ENCODE data around the gene DENND1A.
A peak's percentile ranks its signal among the peaks of the same experiment; 100 is the strongest.
"Not testable (repeated sequence)": the region's sequence is repeated elsewhere in the genome, so short reads cannot be mapped to it uniquely, and the experiment has no call there.

The DENND1A gene

DNA sequence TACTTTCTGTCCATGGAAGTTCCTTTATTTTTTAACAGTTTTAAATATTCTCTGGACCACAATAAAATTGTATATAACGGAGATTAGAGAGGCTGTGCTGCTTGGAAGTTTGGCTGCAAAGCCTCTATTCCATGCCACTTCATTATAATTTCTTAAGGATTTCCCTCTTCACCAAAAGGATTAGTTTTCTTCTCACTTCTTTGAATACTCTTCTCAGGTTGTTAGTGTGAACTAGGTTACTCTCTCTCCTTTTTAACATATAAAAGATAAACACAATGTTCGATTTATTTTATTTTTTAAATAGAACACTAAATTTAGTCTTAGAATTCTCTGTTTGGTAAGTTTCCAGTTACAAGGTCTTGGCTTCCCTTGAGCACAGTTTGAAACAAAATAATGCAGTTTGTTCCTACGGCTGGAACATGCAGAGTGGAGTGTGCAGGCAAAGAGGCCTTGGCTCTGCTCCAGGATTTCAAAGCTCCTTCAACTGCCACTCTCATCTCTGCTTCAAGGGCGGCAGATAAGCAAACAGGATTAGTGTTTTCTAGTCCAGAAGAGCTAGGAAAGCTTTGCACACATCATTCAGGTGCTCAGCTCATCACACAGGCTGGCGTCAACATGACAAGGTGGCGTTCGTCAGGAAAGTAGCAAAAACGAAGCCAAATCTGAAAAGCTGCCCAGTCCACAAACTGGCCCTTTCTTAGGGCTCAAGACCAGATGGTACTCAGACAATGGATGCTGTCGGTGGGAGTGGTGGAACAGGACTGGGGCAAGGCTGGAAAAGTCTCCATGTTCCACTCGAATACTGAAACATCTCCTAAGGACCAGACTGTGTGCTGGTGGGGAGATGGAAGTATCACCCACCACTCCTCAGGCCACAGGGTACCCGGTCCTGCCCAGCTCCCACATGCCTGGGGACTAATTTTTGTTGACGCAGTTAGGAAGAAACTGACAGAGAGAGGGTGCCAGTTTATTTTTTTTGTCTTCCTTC lies 287.3 kb downstream of the DENND1A start:
- DNase-seq, result no peak

DNA sequence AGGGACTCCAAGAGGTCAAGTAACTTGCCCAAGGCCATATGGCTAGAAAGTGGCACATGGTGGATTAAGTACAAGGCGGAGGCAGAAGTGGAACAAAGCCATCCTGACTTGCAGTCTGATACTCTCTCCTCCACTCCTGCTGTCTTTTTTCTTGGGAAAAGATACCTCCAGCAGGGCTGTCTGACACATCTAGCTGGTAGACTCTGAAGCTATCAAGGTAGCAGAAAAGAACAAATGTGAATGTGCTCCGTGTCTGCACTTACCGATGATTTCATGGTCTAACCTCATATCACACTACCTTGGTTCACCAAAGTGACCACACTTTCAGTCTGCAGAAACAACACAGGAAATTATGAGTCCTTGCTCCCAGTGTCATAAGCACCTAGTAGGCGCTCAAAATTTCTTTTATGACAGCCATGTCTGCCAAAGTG lies 289.1 kb downstream of the DENND1A start:
- no peak for DNase-seq

DNA sequence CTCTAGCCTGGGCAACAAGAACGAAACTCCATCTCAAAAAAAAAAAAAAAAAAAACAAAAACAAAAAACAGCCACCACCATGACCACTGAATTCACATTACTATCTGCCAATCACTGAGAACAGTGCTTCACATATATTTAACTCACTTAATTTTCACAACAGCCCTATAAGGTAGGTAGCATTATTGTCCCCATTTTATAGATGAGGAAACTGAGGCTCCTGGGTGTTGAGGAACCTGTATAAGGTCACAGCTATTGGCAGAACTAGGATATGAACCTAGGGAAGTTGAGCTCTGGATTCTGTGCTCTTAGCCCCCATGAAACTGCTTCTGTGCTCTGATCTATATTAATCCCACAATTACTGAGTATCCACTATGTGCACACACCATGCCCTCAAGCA lies 290.2 kb downstream of the DENND1A start:
- no peak for DNase-seq

DNA sequence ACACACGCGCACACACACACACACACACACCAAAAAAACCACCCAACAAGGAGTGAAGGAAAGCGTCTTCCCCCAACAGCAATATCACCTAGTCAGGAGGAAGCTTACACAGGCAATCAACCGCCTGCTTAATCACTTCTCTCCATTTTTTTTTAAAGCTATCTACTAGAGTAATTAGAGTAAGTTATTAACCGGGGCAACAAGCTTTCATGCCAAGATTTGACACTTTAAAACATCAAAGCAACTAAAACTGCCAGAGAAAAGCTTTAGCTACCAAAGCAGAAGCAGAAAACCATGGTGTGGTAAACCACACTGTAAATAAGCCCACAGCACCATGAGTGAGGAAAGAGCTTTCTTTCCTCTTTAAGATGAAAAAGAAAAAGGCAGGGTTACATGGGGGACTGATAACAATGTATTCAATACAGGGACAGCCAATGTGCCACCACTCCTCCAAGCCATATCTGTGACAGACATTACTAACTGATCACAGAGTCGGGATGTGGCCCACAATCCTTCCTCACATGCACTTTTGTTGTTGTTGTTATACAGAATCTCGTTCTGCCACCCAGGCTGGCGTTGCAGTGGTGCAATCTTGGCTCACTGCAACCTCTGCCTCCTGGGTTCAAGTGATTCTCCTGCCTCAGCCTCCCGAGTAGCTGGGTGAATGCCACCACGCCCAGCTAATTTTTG lies 291.8 kb downstream of the DENND1A start:
- DNase-seq, result no peak

DNA sequence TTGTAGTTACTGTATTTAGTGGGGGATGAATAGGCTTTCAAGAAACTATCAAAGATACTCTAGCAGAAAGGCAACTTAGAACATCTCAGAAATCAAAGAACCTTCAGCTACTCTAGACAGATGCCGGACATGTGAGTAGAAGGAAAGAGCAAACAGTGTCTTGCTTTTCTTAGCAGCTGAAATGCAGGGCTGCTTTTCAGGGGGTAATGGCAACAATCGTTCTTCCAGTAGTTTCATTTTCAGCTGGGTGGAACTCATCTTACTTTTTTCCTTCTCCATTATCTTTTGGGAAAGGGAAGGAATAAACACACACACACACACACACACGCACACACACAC lies 292.4 kb downstream of the DENND1A start:
- no peak for DNase-seq

DNA sequence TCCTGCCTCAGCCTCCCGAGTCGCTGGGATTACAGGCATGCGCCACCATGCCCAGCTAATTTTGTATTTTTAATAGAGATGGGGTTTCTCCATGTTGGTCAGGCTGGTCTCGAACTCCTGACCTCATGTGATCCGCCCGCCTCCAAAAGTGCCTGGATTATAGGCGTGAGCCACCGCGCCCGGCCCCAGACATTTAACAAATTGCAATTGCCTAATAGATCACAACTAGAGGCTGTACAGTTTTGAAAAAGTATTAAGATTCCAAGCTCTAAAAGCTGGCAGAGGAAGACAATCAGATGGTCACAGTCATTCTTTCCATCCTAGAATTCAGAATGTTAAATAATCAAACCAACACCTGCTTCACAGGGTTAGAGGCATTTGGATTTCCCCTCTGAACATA lies 293.1 kb downstream of the DENND1A start:
- DNase-seq, result not testable (repeated sequence)

DNA sequence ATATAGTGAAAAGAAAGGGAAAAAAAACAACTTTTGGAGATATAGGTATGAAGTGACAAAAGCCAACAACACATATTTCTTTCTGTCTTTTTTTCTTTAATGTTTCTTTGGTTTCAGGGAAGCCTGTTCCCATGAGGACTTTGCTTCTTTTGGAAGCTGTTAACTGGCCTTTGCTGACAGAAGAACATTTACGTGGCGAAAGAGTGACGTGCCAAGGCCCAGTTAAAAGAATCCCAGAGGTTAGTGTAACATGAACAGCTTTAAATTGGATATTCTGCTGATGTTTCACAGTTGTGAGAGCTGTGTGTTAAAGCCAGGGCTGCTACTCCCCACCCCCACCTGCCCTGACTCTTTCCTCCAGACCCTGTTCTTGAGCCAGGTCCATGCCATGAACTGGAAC lies 298.1 kb downstream of the DENND1A start:
- no peak for DNase-seq

DNA sequence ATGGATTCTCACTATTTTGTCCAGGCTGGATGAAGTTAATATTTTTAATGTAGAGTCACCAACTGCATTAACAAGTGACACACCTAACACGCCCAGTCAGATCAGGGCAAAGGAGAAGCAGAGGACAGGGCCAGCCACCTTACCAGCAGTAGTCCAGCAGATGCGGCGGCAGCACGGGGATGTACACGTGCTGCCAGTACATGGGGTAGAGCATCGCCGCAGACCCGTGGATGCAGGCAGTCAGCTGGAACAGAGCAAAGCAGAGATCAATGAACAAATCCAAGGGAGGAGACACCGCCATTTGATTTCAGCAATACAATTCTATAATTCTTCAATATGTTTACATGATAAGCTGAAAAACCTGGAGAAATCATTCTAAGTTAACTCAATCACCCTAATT lies 299.7 kb downstream of the DENND1A start:
- DNase-seq, result no peak

DNA sequence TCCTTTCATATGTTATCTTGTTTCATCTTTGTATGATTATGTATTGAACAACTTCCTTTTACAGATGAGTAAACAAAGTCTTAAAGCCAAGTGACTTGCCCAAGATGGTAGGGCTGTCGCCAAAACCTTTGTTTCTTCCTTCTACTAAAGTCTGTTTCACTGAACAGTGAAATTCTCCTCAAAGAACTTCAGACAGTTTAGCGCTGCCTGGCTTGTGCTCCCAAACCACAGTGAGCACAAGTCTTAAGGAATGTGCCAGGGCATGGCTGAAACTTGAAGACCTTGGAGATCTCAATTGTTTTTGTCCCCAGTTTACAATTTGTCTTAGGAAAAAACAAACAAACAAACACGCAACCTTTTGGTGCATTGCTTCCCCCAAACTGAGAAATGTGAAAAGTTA lies 300.4 kb downstream of the DENND1A start:
- no peak for DNase-seq

DNA sequence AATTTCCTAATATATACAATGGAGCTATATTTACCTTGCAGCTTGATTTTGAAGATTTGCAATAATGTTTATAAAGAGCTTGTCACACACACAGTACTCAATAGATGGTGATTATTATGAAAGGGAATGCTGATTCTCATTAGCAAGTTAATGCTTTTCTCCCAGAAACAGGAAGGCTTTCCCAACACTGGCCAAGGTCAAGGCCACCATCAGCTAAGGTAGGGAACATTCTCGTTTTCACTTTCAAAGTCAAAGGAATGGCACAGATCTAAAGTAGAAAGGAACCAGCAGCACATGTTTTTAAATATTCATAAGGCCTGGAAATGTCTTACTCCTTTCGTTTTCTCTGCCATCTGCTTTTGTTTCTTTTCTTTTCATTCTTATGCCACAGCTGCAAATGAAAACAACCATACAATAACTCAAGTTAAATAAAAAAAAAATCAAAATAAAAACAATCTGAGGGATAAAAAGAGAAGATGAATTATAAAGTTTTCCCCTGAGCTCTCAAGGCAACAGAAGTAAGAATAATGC lies 307.1 kb downstream of the DENND1A start:
- DNase-seq, result no peak

DNA sequence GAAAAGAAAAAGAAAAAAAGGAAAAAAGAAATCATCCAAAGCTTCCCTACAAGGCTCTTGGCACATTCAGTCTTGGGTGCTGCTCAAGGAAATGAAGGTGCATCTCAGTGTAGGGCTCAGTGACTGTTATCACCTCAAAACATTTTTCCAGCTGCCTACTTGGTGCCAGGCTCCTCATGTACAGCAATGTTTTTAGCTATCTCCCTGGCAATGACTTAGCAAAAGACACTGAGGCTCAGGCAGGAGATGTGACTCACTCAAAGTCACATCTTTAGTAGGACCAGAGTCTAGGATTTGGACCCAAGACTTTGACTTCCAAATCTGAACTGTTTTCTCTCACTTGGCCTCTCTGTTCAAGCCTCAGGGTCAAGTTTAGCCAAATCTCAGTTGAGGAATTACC lies 309.7 kb downstream of the DENND1A start:
- DNase-seq, result no peak

DNA sequence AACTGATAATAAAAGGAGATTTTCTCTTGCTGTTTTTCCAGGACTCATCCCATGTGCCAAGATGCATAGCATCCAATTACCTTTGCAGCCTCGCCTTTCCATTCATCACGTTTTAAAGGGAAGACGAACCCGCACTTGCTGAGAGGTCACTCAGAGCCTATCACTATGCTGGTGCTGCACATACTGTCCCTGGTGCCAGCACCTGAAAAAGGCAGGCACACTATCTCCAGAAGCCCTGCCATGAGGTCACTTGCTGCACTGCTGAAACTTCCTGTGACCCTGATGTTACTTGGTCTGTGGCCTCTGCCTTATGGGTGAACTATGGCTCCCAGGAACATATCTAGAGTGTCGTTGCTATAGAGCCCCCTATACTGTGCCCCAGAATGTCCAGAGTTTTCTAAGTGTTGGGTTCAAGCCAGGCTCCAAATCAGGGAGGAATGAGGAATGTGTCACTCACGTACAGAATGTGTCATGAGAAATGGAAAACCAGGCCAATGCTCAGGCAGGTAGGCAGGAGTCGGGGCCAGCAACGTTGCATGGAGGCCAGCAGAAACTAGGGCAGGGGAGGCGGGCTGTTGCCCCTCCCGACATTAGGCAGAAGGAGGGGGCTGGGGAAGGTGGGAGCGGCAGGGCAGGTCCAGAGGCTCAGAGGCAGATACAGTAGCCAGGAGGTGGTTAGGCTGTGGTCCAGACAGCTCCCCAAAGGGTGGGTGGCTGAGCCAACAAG lies 311.8 kb downstream of the DENND1A start:
- no peak for DNase-seq

DNA sequence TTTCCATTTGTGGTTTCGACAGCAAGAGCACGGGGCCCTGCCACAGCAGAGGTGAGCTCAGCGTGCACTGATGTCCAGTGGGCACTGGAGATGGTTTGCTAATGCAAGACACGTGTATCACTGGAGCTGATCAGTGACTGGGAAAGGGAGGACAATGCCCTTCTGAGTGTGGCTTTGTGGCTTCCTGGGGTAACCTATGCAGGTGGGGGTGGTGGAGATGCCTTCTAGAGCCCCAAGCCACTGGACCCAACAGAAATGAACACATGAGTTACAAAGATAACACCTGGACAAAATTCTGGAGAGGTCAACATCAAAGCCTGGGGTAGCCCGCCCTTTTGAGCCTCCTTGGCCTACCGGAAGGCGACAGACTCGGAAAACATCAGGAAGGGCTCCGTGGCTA lies 312.6 kb downstream of the DENND1A start:
- no peak for DNase-seq

DNA sequence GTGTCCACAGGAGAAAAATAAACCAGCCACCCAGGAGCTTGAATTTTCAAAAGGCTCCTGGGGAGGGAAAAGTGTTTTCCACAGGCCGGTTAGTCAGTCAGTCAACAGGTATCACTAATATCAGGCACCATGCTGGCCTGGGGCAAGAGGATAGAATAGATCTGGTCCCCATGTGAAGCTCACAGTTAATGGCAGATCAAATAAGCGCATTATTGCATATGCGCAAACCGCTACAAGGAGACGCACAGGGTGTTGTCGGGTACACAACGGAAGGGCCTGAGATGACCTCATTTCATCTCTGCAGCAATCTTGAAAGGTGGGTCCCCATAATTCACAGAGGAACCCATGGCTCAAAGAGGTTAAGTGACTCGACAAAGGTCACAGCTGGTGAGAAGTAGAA lies 313.2 kb downstream of the DENND1A start:
- no peak for DNase-seq

DNA sequence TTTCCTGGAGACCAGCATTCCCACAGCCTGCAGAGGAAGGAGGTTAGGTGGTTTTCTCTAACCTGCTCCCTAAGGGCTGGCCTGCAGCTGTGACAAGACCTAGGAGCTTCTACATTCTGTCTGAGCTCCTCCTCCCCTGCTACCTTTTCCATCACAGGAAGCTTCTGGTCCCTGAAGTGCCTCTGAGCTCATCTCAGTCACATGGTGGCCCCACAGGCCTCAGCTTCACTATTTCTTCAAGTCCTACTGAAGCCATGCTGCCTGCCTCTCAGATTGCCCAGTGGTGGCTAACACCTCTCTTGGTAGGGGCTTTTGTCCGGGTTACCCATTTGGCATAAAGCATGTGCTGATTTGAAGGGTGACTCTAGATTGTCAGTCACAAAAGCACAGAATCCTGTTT lies 314.5 kb downstream of the DENND1A start:
- DNase-seq, result no peak

DNA sequence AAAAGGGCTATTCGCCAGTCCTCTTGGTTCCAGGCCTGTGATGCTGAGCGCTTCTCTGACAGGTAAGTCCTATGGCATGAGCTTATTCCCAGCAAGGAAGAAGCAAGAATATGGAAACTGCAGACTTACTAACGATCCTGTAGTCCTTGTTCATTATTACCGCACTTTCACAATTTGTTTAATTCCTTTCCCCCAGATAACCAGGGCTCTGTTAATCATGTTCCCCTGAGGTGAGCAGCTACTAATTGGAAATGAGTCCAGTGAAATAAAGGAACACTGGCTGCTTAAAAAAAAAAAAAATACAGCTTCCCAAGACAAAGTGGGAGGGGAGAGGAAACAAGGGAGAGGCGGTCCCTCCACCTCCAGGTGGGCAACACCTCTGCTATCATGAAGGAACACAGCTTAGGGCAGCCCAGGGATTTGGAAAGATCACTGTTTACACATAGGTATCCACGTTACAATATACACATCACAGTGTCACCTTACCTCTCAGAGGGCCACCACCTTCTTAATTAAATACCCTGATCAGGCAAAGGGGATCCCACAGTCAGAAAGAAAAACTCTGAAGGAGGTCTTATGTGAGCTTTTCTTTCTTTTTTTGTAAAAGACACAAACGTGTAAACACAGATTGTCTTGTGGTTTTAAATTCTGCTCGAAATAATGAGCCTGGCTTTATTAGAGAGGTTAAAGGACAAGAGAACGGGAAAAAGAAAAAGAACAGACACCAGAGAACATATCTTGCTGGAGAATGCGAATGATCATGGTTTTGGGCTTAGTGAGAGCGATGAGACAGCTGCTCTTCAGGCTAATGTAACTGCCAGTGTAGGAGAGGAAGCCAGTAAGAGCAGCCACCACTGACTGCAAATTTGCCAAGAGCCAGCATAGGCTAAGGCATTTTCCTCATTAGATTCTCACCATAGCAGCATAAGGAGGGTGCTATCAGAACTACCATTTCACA lies 315.3 kb downstream of the DENND1A start:
- no peak for DNase-seq

DNA sequence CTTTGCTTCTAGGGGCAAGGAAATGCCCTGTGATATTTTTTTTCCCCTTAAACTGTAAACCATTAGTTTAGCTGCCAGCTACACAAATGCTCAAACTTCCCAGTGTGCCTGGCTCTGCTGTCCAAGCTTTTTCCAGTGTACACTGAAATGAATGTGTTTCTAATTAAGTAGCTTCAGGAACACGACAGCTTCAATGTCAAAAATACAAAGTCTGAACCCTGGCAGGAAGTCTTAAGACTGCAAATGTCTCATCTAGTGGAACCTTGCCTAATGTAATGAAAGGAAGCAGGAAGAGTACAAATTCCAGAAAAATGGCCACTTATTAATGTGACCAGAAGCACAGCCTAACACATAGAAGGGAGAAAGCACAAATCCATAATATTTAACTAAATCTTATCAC lies 318.7 kb downstream of the DENND1A start:
- DNase-seq, result no peak

DNA sequence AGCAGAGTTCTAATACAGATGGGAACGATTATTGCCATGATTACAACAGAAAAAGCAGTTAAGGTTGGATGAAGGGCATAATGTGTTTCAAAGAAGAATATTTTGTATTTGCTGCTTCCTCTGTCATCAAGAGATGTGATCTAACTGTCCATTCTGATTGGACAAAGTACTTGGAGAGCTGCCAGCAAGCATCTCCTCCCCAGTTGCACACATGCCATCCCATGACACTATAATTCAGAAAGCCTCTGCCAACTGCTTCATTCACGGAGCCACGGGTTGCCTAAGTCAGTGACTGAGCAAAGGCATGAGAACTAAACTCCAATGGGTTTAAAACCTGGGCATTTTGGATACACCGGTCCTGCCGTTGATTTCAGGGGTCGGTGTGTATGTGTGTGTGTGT lies 320.1 kb downstream of the DENND1A start:
- no peak for DNase-seq

DNA sequence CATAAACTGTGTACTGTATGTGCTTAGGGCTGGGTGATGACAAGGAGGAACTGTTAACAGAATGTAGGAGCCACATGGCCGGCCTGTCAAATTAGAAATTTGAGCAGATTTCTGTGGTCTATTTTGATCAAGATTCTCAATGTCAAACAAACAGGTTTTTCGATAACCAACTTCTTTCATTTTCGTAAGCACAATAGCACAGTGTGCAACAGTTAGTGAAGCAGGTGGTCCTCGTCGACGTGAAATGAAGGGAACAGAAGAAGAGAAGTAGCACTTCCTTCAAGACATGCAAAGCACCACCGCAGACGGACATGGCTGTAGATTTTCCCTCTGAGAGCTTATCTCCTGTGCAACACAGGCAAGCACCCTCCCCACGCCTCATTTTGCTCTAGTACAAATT lies 321.8 kb downstream of the DENND1A start:
- DNase-seq, result peak; percentile 33

DNA sequence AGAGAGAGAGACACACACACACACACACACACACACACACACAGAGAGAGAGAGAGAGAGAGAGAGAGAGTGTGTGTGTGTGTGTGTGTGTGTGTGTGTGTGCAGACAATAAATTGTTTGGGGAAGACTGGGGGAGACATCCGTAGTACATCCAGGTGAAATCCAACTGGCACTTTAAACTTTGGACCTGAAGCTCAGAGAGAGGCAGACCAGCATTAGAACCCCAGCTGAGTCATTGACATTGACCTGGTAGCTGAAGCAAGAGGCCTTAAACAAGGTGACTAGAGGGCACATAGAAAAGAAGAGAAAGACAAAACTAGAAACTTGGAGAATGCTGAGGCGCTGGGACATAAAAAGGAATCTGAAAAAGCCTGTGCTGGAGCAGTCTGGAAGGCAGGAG lies 322.4 kb downstream of the DENND1A start:
- no peak for DNase-seq

DNA sequence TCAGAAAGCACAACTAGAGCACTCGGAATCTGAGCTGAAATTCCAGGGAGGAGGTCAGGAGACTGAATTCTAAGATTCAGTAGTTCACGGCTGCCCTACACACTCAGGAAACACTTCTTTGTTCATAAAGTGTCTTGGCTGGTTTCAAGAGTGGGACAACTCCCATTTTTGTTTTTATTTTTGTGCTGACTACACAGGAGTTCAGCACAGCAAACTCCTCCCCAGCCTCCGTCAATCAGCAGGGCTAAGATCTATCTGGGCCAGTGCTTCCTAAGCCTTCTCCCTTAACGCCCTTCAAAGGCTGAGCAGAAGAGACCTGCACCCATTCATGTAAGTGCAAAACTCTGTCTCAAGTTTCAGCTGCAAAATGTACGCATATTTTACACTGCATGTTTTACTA lies 323.8 kb downstream of the DENND1A start:
- no peak for DNase-seq

DNA sequence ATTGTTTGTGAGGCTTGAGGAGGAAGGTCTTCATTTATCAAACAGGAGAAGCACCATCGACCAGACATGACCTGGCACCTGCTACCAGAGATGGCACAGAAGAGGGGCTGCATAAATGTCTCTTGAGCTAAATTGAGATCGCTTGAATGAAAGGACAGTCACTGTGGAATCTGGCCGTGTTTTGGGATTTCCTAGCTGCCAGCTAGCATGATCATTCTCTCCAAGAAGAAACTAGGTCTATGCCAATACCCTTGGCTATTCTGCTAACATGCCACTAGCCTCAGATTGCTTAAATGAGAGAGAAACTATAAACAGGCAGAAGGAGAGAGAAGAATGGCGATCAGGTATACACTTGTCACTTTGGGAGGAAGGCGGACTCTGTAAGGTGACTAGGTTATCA lies 324.6 kb downstream of the DENND1A start:
- DNase-seq, result no peak

Measured in CD4-positive, alpha-beta T cell treated with Interleukin-15 for 1 hour (primary cell).